PC-9 (cell line): ENCODE results near the gene PDIA6. TPM values are rescaled to one million over a fixed set of nuclear protein-coding genes. Genes with fewer than 3 reads are reported as not detected.

Source experiments
- BruUV-seq: library from RNA; stranded (reverse); fragments of 400-500 nt; replicated peaks from 2 replicates; lab custom pipeline; 2021; lab: Mats Ljungman, UMichigan
- CTCF ChIA-PET: fragments of 300-600 bp; sonication (Branson Sonifier 250); formaldehyde crosslinking; loops from one replicate; lab custom pipeline; 2022; ENCODE audit warnings: antibody characterized with exemption; lab: Charles Lee
- POLR2A ChIA-PET: fragments of 300-600 bp; sonication (Branson Sonifier 250); formaldehyde crosslinking; loops from one replicate; lab custom pipeline; 2022; ENCODE audit warnings: antibody characterized with exemption; ENCODE audit not compliant: unreplicated experiment; lab: Charles Lee
- DNase-seq, 2 experiments: peaks; one replicate each; pipeline versions ENCODE4 v3.0.0 to v3.0.0-alpha.2; 2015 to 2022; ENCODE audit warnings: mixed read lengths in 1 of 2
- H2AFZ ChIP-seq: fragments of 200-600 bp; sonication (generic); 2 replicates; pipeline ENCODE4 v1.8.1; 2017; ENCODE audit warnings: antibody characterized with exemption
- H3F3A ChIP-seq: fragments of 200-600 bp; sonication (generic); 2 replicates; pipeline ENCODE4 v1.8.1; 2017; ENCODE audit warnings: antibody characterized with exemption, mild to moderate bottlenecking, low read depth; ENCODE audit not compliant: insufficient read depth
- H3K27ac ChIP-seq: fragments of 200-600 bp; sonication (generic); 2 replicates; pipeline ENCODE4 v1.6.1; 2016; ENCODE audit warnings: mixed run types
- H3K27me3 ChIP-seq: fragments of 200-600 bp; sonication (generic); 2 replicates; pipeline ENCODE4 v1.6.1; 2016; ENCODE audit warnings: low read depth, mixed run types; ENCODE audit not compliant: insufficient read depth
- H3K36me3 ChIP-seq: fragments of 200-600 bp; sonication (generic); 2 replicates; pipeline ENCODE4 v1.6.1; 2016; ENCODE audit warnings: low read depth, mixed run types
- H3K4me1 ChIP-seq: fragments of 200-600 bp; sonication (generic); replicated peaks from 2 replicates; pipeline ENCODE4 v1.6.1; 2016; ENCODE audit warnings: mixed run types; ENCODE audit not compliant: insufficient read depth
- H3K4me2 ChIP-seq: fragments of 200-600 bp; sonication (generic); 2 replicates; pipeline ENCODE4 v1.6.1; 2017; ENCODE audit warnings: mixed run types
- H3K4me3 ChIP-seq: fragments of 200-600 bp; sonication (generic); 2 replicates; pipeline ENCODE4 v1.6.1; 2016; ENCODE audit warnings: mixed run types
- H3K79me2 ChIP-seq: fragments of 200-600 bp; sonication (generic); 2 replicates; pipeline ENCODE4 v1.6.1; 2017; ENCODE audit warnings: low read depth, mixed run types
- H3K9me2 ChIP-seq: fragments of 200-600 bp; sonication (generic); 2 replicates; pipeline ENCODE4 v1.8.1; 2017; ENCODE audit warnings: mild to moderate bottlenecking; ENCODE audit not compliant: insufficient read depth
- H3K9me3 ChIP-seq: fragments of 200-600 bp; sonication (generic); 2 replicates; pipeline ENCODE4 v1.8.1; 2016; ENCODE audit warnings: low read depth; ENCODE audit not compliant: insufficient read depth
- H4K20me1 ChIP-seq: fragments of 200-600 bp; sonication (generic); 2 replicates; pipeline ENCODE4 v1.8.1; 2017; ENCODE audit not compliant: insufficient read depth
- CTCF ChIP-seq: fragments of 200-600 bp; sonication (generic); conservative IDR thresholded peaks from 2 replicates; pipeline ENCODE4 v1.6.1; 2017; ENCODE audit warnings: mixed run types, antibody characterized with exemption, mild to moderate bottlenecking, moderate library complexity
- EZH2 ChIP-seq: fragments of 200-600 bp; sonication (generic); IDR thresholded peaks from 2 replicates; pipeline ENCODE4 v1.8.0; 2017; ENCODE audit warnings: antibody characterized with exemption, low read depth
- intact Hi-C: fragments of 100-400 bp; cut with micrococcal nuclease; formaldehyde crosslinking; loops from one replicate; pipeline ENCODE4 v1.10.0; 2022; ENCODE audit not compliant: unreplicated experiment
- total RNA-seq: library from RNA; stranded (reverse); gene quantifications from 2 replicates; pipeline ENCODE4 v1.2.3, GENCODE V29; 2021

The PDIA6 gene
- total RNA-seq, 1 experiment from 2014 or later, result 170 TPM

GRCh38 chr2:10859278-10859677 is 46.7 kb upstream of the PDIA6 start:
- Histone ChIP-seq H3K9me3 (no peaks in the 10 kb centered on the region), H3K27me3 (peaks cover 76% of the 10 kb centered on the region), H3K79me2 (no peaks in the 10 kb centered on the region), H3F3A (no peaks in the 10 kb centered on the region), H3K36me3 (no peaks in the 10 kb centered on the region), H3K4me2 (no peak overlapping the region), H3K4me1 (no peaks in the 10 kb centered on the region), H3K27ac (no peak overlapping the region), H4K20me1 (no peaks in the 10 kb centered on the region; the same call in none of the 2 replicates), H3K9me2 (no peaks in the 10 kb centered on the region), H2AFZ (no peak overlapping the region), H3K4me3 (no peak overlapping the region)
- CTCF ChIA-PET, result interaction anchor here (0.6 kb wide), 1 partner anchor 14 kb away, joined by 3 read pairs; no protein-coding TSS in a partner anchor
- BruUV-seq, result no TSS peak
- intact Hi-C loops, result no loop called here
- DNase-seq, result no peak
- TF ChIP-seq EZH2 (no peak), CTCF (no peak)
- POLR2A ChIA-PET, result no interaction called here

GRCh38 chr2:10848541-10848940 is 36.0 kb upstream of the PDIA6 start:
- Histone ChIP-seq H4K20me1 (no peaks in the 10 kb centered on the region), H3K9me3 (0 out of 2 replicates have a peak, but pooled peaks cover 5% of the 10 kb centered on the region), H3K4me3 (no peak overlapping the region), H3K36me3 (no peaks in the 10 kb centered on the region), H3K4me2 (no peak overlapping the region), H3K9me2 (no peaks in the 10 kb centered on the region), H2AFZ (no peak overlapping the region), H3K27ac (no peak overlapping the region), H3K79me2 (no peaks in the 10 kb centered on the region), H3K27me3 (0 out of 2 replicates have a peak, but pooled peaks cover 12% of the 10 kb centered on the region), H3F3A (no peaks in the 10 kb centered on the region), H3K4me1 (peaks cover 9% of the 10 kb centered on the region; the same call in 1 of the 2 replicates)
- no TSS peak for BruUV-seq
- no peak for TF ChIP-seq CTCF
- no peak for TF ChIP-seq EZH2
- no peak for DNase-seq
- CTCF ChIA-PET, result no interaction called here
- POLR2A ChIA-PET, result no interaction called here
- intact Hi-C loops, result no loop called here

GRCh38 chr2:10847008-10847407 is 34.4 kb upstream of the PDIA6 start:
- CTCF ChIA-PET, result interaction anchor here (0.6 kb wide), 1 partner anchor 10 kb away, joined by 10 read pairs; no protein-coding TSS in a partner anchor
- DNase-seq, result no peak
- no peak overlapping the region for H3K4me3 ChIP-seq
- peaks cover 9% of the 10 kb centered on the region; the same call in 1 of the 2 replicates for H3K4me1 ChIP-seq
- no peak overlapping the region for H2AFZ ChIP-seq
- no TSS peak for BruUV-seq
- no peaks in the 10 kb centered on the region for H3K9me2 ChIP-seq
- no peak overlapping the region for H3K4me2 ChIP-seq
- POLR2A ChIA-PET, result no interaction called here
- no peak for TF ChIP-seq CTCF
- no peak for TF ChIP-seq EZH2
- H3K79me2 ChIP-seq, result no peaks in the 10 kb centered on the region
- no peak overlapping the region for H3K27ac ChIP-seq
- no peaks in the 10 kb centered on the region for H4K20me1 ChIP-seq
- H3K9me3 ChIP-seq, result peaks cover 9% of the 10 kb centered on the region; the same call in 1 of the 2 replicates
- intact Hi-C loops, result no loop called here
- no peaks in the 10 kb centered on the region for H3K27me3 ChIP-seq
- H3F3A ChIP-seq, result no peaks in the 10 kb centered on the region
- no peaks in the 10 kb centered on the region for H3K36me3 ChIP-seq
